Astrocyte of the cerebellum (primary cell): ENCODE results near the gene EFCAB13.

Experiments used
- DNase-seq: peaks from one replicate; pipeline ENCODE4 v3.0.0-alpha.2; 2011; ENCODE audit warnings: low read depth
- H3K4me3 ChIP-seq: 2 replicates; pipeline ENCODE4 v1.5.1; 2011; ENCODE audit warnings: mild to moderate bottlenecking, low read depth, low read length, moderate library complexity
- in situ Hi-C: cut with HindIII; loops from 2 replicates; pipeline ENCODE4 v1.10.0; 2017; ENCODE audit warnings: low sequenced_read_pairs
- TF ChIP-seq, protein P1 (sequence below): IDR thresholded peaks from 2 replicates; pipeline ENCODE4 v1.5.1; 2012; ENCODE audit warnings: low read length, low read depth, moderate library complexity, mild to moderate bottlenecking; ENCODE audit errors: missing control alignments

Gene EFCAB13, protein sequence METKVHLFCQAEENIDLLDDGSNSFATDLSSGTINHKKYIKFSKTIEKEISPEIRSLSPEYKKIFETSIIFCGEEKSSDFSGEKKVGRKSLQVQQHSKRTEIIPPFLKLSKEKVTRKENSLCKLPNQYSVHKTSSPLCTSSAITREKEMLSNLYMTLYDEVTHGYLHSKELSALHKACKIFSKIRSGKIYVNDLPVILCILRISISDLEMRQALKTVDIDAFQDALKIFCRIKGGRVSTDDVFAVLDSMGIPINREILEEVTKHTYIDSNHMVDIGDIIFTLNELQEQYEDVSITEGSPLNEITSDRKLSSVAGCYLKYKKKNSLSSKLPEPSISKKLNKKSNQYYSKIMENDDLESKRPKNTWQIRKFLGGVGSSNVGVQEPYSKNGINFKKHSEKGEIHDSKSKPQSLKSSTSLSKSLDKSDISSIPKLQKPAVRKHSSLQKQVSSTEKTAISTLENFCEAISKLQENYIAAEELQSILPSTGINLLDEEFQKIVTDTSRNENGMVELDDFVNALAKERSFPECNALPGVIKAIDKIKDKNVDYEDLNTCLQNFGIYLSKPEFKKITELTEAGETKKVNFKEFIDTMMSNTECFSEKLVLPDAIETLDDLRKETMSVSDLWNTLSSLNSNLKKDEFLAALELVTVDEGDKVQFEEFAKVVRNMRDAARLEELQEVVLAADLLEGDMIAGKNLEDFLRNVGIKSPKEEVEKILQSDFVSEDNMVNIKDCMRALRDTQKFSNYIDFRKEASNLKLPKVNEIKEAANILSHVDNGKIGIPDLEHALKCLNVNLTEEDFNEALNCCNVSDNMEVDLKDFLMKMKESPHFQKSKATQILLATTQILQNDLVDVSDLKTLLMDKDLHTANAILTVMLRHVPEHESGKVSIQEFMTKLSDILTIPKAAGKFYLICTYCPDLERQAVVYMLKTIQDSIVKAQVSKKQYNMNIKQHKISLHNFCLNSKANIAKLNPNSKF

DNA sequence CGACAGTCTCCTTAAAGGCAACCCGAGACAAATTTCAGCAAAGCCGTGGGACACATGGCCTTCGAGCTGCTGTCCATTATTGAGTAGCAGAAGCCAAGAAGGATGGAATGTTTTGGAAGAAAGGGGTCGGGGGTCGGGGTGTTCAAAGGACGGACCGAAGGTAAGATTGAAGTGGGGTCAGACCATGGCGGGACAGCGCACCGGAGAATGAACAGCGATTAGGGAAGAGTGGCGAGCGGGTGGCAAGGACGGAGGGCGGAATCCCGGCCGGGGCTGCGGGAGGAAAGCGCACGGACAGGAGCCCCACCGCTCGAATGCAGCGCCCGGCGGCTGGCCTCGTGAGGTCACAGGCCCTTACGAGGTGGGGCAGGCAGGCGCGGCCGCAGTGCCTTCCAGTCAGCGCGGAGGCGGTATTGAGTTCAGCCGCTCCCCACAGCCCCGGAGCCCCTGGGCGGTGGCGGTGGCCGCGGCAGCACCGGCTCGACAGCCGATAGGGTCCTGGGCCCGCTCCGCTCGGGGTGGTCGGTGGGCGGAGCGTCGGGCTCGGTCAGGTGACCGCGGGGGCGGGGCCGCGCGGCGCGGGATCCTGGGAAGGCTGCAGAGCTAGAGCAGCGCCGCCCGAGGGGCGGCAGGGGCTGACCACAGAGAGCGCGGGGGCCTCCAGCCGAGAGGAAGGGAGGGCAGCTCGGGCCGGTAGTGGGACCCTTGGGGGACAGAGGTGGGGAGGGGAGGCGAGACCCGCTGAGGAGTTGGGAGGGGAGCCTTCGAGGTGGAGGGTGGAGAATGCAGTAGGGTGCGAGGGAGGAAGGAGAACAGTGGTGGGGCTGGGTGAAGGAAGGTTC, at the start of gene EFCAB13:
Gene EFCAB13, plus strand, starts transcription at position 574 of the 842 bp plus-strand sequence. CDS start 4,399 bp downstream, outside the sequence.
- H3K4me3 ChIP-seq, result peak within 1 kb of the TSS; percentile 49
- TF ChIP-seq, protein P1, sequence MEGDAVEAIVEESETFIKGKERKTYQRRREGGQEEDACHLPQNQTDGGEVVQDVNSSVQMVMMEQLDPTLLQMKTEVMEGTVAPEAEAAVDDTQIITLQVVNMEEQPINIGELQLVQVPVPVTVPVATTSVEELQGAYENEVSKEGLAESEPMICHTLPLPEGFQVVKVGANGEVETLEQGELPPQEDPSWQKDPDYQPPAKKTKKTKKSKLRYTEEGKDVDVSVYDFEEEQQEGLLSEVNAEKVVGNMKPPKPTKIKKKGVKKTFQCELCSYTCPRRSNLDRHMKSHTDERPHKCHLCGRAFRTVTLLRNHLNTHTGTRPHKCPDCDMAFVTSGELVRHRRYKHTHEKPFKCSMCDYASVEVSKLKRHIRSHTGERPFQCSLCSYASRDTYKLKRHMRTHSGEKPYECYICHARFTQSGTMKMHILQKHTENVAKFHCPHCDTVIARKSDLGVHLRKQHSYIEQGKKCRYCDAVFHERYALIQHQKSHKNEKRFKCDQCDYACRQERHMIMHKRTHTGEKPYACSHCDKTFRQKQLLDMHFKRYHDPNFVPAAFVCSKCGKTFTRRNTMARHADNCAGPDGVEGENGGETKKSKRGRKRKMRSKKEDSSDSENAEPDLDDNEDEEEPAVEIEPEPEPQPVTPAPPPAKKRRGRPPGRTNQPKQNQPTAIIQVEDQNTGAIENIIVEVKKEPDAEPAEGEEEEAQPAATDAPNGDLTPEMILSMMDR, result no peak
- in situ Hi-C loops, result no loop called here
- DNase-seq, result no peak

DNA sequence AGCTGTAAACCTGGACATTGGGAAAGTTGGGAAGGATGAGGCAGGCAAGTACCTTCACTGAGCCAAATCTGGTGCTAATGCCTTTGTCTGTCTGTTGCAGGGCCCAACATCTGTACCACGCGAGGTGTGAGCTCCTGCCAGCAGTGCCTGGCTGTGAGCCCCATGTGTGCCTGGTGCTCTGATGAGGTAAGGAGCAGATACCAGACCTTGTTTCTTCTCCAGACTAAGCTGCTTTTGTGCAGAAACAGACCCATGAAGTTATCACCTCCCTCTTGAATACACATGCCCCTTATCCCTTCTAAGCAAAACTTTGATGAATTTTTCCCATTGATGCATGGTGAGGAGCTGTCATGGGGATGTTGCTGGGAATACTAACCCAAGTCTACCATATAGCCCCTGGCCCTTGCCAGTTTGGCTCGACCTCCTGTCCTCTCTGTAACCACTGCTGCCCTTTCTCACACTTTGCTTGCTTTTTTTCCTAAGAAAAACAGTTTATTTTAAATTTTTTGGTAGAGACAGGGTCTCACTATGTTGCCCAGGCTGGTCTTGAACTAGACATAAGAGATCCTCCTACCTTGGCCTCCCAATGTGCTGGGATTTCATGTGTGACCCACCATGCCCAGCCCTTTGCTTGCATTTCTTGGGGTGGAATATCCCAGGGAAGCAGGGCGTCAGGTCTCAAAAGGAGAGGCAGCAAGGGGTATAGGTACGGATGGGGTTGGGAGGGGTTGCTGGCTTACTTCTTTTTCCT, 49.3 kb upstream of the EFCAB13 start:
- DNase-seq, result no peak
- TF ChIP-seq, protein P1, result no peak
- no peak overlapping the region for H3K4me3 ChIP-seq
- in situ Hi-C loops, result no loop called here

DNA sequence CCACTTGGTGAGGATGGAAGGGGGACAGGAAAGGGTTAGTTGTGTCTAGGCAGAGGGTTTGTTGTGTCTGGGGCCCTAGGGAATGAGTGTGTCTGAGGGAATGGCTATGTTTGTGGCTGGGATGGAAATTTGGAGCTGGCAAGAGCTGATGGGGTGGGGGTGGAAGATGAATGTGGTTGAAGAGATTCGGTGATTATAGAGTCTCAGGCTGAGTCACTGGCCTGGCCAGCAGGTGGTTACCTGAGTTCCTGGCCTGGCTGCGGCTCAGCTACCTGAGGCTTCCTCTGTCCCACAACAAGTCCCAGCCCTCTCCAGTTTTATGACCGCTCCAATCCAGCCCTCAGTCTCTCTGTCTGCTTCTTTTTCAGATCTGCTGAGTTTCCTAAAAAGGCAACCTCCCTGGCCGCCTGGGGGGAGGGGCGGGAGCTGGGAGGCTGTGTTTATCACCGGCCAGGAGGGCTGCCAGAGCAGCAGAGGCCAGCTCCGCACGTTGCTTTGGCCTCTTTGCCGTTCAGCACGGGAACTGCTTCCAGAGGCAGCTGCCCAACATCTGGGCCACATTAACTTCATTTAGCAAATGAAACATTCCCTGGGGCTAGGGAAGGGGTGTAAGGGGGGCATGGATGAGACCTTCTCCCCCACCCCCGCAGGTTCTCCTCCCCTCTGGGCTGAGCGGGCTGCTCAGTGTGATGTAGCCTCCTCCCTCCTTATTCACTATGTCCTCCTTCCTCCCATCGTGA, 48.3 kb upstream of the EFCAB13 start:
- in situ Hi-C loops, result no loop called here
- H3K4me3 ChIP-seq, result no peak overlapping the region
- peak; percentile 75 for DNase-seq
- TF ChIP-seq, protein P1, result no peak

DNA sequence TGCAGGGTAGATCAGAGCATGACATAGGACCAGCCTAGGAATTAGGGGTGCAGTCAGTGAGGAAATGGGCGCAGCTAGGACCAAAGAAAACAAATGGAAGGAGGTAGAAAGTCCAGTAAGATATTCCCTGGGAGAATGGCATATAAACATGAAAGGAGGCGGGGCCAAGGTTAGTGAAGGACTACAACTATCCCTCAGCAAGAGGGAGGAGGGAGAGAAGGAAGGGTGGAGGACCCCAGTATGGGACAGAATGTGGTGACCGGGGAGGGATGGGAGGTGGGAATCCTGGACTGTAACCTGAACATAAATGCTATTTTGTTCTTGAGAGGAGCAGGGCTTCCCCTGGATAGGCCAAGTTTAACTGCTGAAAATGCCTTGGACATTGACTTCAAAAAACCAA, 47.3 kb upstream of the EFCAB13 start:
- in situ Hi-C loops, result no loop called here
- no peak overlapping the region for H3K4me3 ChIP-seq
- TF ChIP-seq, protein P1, result no peak
- no peak for DNase-seq

DNA sequence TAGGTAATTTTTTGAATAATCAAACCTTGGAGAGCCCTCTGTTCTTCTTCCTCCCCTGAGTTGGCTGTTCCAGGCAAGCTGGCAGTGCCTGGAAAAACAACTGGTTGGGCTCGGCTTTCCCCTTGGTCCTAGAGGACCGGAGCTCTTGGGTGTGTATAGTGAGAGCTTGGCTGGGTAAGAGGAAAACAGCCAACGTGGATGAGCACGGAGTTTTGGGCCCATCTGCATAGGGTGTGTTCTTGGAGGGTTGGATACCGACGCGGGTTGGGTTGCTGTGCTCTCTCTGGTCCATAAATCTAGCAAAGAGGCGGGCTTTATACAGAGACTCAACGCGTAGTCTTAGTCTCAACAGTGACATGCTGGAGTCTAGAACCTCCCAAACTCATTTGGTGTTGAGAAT, 46.9 kb upstream of the EFCAB13 start:
- TF ChIP-seq, protein P1, result no peak
- peak; percentile 63 for DNase-seq
- in situ Hi-C loops, result no loop called here
- no peak overlapping the region for H3K4me3 ChIP-seq
